SK-N-SH (cell line): ENCODE data around the gene TMPRSS11F. TPM values are rescaled to one million over a fixed set of nuclear protein-coding genes. Genes with fewer than 3 reads are reported as not detected.
A peak's percentile ranks its signal among the peaks of the same experiment; 100 is the strongest.

Source experiments
- CHD2 ChIP-seq: fragments of 150-350 bp; IDR thresholded peaks from 2 replicates; pipeline ENCODE4 v1.6.1; 2018; ENCODE audit warnings: low read length; ENCODE audit not compliant: partially characterized antibody
- FOSL2 ChIP-seq: IDR thresholded peaks from 2 replicates; pipeline ENCODE4 v1.4.0; 2012; ENCODE audit warnings: low read depth, mild to moderate bottlenecking, moderate library complexity, borderline replicate concordance
- GABPA ChIP-seq: IDR thresholded peaks from 2 replicates; pipeline ENCODE4 v1.4.0; 2012; ENCODE audit warnings: low read depth, mild to moderate bottlenecking
- GATA2 ChIP-seq: sonication (generic); formaldehyde crosslinking; IDR thresholded peaks from 2 replicates; pipeline ENCODE4 v1.5.0; 2020; ENCODE audit warnings: mild to moderate bottlenecking, missing genetic modification reagents
- IRF3 ChIP-seq: fragments of 150-350 bp; IDR thresholded peaks from 2 replicates; pipeline ENCODE4 v1.6.1; 2016; ENCODE audit warnings: mild to moderate bottlenecking, low read depth, low read length
- MEF2A ChIP-seq: IDR thresholded peaks from 2 replicates; pipeline ENCODE4 v1.4.0; 2012; ENCODE audit warnings: low read depth, borderline replicate concordance
- NRF1 ChIP-seq: IDR thresholded peaks from 2 replicates; pipeline ENCODE4 v1.6.1; 2012; ENCODE audit warnings: low read depth, mild to moderate bottlenecking, low read length
- PBX3 ChIP-seq: IDR thresholded peaks from 2 replicates; pipeline ENCODE4; 2012
- POLR2AphosphoS5 ChIP-seq: IDR thresholded peaks from 2 replicates; pipeline ENCODE4 v1.6.1; 2012; ENCODE audit warnings: low read depth, low read length
- REST ChIP-seq: IDR thresholded peaks from 2 replicates; pipeline ENCODE4 v1.6.1; 2012; ENCODE audit warnings: mild to moderate bottlenecking, low read depth, low read length, moderate library complexity
- RXRA ChIP-seq: IDR thresholded peaks from 2 replicates; pipeline ENCODE4 v1.4.0; 2012; ENCODE audit warnings: low read depth, mild to moderate bottlenecking, borderline replicate concordance
- ZBTB33 ChIP-seq: IDR thresholded peaks from 2 replicates; pipeline ENCODE4 v1.4.0; 2012; ENCODE audit warnings: low read depth, borderline replicate concordance
- polyA plus RNA-seq, 3 experiments: library from polyadenylated mRNA; depleted of rRNA; stranded (reverse); fragments of >200 nt; gene quantifications; 2 replicates each; pipeline ENCODE4 v1.2.3, GENCODE V29; 2012

Gene TMPRSS11F
- polyA plus RNA-seq, 1 of the 3 experiments (the other 2 are of a cell fraction) = not detected

GRCh38 chr4:68152411-68152810 lies 22.7 kb upstream of the TMPRSS11F start (continued):
- TF ChIP-seq IRF3 (no peak), PBX3 (peak; percentile 24; the same call in 1 of the 2 replicates), REST (no peak), RXRA (no peak), ZBTB33 (no peak), NRF1 (no peak), FOSL2 (0 out of 2 replicates have a peak, but pooled peaks have one; percentile 26), POLR2AphosphoS5 (no peak), GABPA (no peak), MEF2A (no peak), CHD2 (no peak), GATA2 (CRISPR knock-in tag) (no peak)
- TF ChIP-seq, all 33 proteins: peak for 4
